DLD1 (cell line): ENCODE results near the gene PSMB2.
"Not testable (repeated sequence)": the region's sequence is repeated elsewhere in the genome, so short reads cannot be mapped to it uniquely, and the experiment has no call there.

ENCODE experiments used
- in situ Hi-C: cut with HindIII; loops from 2 replicates; pipeline ENCODE4 v1.10.0; 2017; ENCODE audit warnings: low sequenced_read_pairs

The PSMB2 gene

DNA sequence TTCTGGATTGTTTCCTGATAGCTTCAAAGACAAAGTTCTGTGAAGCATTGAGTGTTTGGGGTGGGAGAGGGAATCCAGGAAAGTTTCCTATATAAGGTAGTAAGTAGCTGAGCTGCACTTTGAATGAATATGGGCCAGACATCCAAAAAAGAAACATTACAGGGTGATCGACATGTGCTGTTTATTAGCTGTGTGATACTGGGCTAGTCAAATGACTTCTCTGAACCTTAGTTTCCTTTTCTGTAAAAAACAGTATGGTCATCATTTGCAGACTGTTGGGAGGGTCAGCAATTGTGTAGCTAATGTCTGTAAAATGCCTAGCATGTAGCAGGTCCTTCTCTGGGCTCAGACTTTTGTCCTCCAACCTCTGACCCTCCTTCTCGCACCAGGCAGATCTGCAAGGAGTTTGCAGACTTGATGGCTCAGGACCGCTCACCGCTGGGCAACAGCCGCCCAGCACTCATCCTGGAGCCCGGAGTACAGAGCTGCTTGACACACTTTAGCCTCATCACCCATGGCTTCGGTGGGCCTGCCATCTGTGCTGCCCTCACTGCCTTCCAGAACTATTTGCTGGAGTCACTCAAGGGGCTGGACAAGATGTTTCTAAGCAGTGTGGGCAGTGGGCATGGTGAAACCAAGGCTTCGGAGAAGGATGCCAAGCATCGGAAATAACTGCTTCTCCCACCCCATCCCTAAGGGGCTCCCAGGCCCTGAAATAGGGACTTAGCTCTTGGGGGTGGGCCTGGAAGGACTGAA, 47.1 kb downstream of the PSMB2 start:
- in situ Hi-C loops: no loop called here

DNA sequence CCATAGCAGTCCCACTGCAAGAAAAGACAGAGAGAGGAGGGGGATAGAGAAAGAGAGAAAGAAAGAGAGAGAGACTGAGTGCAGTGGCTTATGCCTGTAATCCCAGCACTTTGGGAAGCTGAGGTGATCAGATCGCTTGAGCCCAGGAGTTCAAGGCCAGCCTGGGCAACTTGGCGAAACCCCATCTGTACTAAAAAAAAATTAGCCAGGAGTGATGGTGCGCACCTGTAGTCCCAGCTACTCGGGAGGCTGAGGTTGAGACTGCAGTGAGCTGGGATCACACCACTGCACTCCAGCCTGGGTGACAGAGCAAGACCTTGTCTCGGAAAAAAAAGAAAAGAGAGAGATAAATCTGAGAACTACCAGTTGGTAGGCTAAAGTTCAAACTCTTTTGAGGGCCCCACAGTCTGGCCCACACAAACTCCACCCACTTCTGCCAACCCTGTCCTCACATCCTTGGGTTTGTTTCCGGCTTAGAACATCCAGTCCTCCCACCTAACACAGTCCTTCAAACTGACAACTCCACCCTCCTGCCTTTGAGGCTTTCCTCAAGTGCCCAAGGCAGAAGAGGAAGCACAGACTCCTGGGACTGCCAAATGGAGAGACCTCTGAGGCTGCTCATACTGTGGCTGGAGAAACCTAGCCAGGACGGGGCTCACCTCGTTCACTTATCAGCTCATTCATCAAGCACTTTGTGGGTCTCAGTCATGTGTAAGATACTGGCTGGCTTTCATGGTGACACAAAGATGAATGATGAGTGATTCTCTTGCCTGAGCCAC, 48.1 kb downstream of the PSMB2 start:
- in situ Hi-C loops: no loop called here

DNA sequence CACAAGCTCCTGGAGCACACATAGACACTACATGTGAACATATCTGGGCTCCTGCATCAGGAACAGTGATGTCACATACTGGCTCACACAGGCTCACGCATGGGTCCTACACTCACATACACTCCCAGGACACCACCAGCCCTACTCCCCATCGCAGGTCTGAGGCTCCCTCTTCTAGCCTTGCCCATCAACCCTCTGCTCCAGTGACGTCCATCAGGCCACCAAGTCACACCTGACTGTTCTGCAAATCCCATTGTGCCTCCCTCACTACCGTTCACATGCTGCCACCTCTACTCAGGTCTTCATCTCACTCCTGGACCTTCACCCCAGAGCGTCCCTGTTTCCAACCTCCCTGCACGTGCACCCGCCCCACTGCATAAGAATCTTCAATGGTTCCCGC, 50.1 kb downstream of the PSMB2 start:
- in situ Hi-C loops: no loop called here

DNA sequence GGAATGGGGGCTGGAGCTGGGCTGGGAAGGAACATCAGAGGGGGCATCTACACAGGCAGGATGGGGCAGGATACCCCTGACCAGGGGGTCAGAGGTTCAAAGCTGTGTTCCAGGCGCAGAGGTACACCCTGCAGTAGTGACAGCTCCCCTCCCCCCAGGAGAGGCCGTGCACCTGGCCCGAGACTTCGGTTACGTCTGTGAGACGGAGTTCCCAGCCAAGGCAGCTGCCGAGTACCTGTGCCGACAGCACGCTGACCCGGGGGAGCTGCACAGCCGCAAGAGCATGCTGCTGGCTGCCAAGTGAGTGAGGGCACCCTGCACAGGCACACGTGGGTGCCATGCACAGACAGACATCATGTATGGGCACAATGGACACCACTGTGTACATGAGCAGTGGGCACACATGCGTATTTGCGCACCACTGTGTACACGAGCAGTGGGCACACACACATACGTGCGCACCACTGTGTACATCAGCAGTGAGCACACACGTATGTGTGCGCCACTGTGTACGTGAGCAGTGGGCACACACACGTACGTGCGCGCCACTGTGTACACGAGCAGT, 50.8 kb downstream of the PSMB2 start:
- in situ Hi-C loops: no loop called here

DNA sequence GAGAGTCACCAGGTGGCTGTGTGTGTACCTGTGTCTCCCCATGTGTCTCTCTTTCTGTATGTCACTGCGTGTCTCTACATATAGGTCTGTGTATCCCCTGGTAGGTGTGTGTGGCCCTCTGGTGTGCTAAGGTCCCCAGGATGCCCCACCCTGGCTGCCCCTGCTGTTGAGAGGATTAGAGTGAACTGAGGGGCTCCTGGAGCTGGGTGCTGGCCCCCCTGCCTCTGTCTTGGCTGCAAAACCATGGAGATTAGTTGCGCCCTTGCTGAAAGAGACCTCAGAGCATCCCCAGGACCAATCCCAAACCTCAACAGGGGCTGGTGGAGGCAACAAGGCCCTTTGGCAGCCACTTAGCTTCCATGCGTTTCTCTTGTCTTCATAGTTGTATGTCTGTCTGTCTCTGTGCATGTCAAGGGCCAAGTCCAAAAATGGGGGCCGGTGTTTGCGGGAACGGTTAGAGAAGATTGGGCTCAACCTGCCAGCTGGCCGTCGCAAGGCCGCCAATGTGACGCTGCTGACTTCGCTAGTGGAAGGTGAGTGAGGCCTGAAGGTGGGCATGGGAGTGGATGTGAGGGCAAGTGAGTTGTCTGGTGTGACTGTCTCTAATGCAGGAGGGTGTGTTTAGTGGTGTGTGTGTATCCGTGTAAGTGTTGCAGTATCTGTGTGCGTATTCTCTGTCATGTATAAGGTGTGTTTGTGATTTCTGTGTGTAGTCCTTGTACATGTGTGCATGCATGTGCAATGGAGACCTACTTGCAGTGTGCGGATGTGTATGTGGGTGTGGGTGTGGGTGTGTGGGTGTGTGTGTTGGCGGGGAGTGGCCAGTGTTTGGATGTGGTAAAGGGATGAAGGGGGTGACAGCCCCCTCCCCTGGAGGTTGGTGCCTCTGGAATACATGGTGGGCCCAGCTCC, 51.6 kb downstream of the PSMB2 start:
- in situ Hi-C loops: no loop called here

DNA sequence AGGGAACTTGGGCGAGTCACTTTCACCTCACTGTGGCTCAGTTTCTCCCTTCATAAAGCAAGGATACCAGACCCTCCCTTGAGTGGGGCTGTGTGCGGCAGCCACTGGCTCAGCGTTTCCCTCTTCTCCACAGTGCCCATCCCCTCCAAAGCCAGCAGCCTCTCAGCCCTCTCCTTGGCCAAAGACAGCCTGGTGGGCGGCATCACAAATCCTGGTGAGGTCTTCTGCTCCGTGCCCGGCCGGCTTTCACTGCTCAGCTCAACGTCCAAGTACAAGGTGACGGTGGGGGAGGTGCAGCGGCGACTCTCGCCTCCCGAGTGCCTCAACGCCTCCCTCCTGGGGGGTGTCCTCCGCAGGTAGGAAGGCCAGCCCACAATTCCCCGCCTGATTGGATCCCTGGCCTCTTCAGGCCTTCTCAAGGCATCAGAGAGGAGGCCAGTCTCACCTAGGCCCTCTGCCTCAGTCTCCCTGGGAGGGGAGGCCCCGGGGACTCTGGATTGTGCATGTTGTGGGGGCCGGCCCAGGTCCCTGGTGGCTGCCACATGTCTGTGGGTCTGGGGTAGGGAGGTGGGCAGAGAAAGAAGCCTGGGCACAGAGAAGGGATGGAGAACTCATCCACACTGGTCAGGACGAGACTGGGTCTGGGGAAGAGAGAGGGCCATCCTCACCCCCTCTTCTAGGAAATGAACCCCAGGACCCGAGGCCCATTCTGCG, 53.0 kb downstream of the PSMB2 start:
- in situ Hi-C loops: no loop called here

DNA sequence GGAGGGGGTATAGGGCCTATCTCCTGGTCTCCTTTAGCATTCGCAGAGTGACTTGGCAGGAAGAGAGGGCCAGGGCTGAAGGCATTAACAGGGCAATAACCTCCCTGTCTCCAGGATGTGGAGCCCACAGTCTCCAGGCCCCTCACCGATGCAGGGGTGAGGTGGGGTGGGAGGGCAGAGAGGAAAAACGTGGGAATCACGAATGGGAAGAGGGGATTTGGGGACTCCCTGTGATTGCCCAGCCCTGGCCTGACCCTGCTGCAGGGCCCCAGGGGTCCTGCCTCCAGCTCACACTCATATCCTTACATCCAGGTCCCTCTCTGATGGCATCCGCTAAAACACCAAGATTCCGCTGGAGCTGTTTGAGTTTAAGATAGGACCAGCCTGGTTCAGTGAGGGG, 53.6 kb downstream of the PSMB2 start:
- in situ Hi-C loops: no loop called here

DNA sequence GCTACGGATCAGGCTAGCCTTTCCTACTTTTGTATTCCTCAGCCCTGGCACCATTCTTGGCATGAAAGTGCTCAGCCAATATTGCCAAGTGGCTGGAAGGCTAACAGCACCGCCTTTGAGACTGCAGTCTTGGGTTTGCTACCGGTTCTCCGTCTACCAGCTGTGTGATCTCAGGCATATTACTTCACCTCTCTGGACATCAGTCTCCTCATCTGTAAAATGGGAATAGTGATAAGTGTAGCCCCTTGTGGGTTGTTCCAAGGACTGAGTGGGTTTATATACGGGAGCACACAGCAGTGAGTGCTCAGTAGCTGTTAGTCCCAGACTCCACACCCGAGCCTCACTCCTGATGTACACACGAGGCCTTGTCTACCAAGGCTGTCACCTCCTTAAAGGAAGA, 54.5 kb downstream of the PSMB2 start:
- in situ Hi-C loops: no loop called here

DNA sequence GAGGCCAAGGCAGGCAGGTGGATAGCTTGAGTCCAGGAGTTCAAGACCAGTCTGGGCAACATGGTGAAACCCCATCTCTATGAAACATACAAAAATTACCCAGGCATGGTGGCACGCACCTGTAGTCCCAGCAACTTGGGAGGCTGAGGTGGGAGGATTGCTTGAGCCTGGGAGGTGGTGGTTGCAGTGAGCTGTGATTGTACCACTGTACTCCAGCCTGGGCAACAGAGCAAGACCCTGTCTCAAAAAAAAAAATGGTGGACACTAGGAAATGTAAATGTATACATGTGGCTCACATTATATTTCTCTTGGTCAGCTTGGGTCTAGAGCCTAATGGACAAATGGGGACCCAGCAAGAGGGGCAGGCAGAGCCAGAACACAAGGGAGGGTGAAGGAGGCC, 55.5 kb downstream of the PSMB2 start:
- in situ Hi-C loops: not testable (repeated sequence)

DNA sequence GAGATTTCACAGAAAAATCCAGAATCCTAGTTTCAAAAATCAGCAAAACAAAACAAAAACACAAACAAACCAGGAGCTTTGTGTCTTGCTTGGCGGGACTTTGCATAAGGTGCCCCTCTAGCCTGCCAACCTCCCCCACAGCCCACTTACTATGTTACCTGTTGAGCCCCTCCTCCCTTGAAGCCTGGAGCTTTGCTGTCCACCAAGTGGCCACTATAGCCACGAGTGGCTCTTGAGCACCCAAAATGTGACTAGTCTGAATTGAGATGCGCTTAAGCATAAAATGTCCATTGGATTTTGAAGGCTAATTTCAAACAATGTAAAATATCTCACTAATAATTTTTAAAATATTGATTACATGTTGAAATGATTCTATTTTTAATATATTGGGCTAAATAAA, 56.0 kb downstream of the PSMB2 start:
- in situ Hi-C loops: no loop called here

DNA sequence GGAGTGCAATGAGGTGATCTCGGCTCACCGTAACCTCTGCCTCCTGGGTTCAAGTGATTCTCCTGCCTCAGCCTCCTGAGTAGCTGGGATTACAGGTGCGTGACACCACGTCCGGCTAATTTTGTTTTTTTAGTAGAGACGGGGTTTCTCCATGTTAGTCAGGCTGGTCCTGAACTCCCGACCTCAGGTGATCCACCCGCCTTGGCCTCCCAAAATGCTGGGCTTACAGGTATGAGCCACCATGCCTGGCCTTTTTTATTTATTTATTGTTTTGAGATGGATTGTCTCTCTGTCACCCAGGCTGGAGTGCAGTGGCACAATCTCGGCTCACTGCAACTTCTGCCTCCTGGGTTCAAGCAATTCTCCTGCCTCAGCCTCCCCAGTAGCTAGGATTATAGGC, 59.7 kb downstream of the PSMB2 start:
- in situ Hi-C loops: not testable (repeated sequence)

DNA sequence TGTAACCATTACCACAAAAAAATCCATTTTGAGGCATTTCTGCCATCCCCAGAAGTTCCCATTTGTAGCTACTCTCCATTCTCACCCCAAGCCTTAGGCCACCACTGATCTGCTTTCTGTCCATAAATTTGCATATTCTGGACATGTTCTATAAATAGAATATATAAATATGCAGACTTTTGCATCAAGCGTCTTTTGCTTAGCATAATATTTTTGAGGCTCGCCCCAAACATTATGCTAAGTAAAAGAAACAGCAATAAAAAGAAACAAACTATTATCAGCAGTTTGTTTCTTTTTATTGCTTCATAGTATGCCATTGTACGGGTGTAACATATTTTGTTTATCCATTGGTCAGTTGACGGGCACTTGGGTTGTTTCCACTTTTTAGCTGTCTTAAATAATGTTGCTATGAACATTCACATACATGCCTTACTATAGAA, 60.4 kb downstream of the PSMB2 start:
- in situ Hi-C loops: no loop called here

DNA sequence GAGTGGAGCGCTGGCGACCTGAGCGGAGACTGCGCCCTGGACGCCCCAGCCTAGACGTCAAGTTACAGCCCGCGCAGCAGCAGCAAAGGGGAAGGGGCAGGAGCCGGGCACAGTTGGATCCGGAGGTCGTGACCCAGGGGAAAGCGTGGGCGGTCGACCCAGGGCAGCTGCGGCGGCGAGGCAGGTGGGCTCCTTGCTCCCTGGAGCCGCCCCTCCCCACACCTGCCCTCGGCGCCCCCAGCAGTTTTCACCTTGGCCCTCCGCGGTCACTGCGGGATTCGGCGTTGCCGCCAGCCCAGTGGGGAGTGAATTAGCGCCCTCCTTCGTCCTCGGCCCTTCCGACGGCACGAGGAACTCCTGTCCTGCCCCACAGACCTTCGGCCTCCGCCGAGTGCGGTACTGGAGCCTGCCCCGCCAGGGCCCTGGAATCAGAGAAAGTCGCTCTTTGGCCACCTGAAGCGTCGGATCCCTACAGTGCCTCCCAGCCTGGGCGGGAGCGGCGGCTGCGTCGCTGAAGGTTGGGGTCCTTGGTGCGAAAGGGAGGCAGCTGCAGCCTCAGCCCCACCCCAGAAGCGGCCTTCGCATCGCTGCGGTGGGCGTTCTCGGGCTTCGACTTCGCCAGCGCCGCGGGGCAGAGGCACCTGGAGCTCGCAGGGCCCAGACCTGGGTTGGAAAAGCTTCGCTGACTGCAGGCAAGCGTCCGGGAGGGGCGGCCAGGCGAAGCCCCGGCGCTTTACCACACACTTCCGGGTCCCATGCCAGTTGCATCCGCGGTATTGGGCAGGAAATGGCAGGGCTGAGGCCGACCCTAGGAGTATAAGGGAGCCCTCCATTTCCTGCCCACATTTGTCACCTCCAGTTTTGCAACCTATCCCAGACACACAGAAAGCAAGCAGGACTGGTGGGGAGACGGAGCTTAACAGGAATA, 64.0 kb downstream of the PSMB2 start:
- in situ Hi-C loops: no loop called here

DNA sequence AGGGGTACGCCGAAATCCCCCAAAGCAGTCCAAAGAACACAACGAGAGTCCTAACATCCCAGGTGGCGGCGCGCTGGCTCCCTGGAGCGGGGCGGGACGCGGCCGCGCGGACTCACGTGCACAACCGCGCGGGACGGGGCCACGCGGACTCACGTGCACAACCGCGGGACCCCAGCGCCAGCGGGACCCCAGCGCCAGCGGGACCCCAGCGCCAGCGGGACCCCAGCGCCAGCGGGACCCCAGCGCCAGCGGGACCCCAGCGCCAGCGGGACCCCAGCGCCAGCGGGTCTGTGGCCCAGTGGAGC, 64.6 kb downstream of the PSMB2 start:
- in situ Hi-C loops: not testable (repeated sequence)

DNA sequence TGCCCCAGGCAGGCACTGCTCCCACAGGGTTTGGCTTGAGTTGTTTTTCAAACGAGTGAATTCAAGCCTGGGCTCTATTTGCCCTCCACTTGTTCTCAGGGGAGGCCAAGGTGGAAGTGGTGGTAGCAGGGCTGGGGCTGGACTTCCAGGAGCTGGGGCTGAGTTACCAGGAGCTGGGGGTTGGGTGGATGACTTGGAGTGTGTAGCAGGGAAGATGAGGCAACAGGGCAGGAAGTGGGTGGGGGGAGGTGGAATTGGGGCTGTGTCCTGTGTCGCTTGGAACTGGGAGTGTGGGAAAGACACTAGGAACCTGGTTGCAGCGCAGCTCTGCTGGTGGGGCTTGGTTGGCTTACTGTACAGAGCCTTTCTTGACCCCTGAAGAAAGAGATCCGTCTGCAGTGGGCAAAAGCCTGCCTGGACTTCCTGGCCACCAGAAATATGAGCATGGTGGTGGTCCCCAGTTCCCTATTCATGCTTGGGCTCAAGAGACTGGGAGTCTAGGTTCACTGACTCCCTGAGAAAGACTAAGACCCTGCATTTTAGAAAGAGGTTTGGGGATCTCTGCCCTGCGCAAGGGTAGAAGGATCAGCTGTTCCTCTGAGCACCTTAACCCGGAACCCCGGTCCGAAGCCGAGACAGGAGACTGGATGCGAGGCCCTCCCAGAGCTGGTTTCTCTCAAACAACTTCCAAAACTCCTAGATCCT, 65.1 kb downstream of the PSMB2 start:
- in situ Hi-C loops: no loop called here

DNA sequence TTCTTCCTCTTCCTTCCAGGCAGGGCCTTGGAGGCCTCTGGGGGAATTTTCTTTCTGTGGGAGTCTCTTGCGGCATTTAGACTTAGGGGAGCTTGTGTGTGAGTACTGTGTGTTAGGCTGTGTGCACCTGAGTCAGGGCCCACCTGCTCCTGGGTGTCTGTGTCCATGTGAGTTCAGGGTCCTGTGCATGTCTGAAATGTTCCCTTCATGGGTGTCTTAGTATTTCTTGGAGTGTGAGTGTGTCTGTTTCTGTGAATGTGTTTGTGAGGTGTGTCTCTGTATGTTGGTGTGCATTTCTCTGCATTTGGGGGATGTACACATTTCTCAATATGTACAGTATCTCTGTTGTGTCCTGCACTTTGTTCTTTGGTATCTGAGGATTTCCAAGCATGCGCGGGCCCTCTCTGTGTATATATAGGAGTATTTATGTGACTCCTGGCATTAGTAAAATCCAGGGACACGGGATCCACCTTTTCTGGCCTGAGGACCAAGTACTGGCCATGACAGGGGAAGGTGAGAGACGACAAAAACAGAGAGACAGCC, 65.8 kb downstream of the PSMB2 start:
- in situ Hi-C loops: no loop called here

DNA sequence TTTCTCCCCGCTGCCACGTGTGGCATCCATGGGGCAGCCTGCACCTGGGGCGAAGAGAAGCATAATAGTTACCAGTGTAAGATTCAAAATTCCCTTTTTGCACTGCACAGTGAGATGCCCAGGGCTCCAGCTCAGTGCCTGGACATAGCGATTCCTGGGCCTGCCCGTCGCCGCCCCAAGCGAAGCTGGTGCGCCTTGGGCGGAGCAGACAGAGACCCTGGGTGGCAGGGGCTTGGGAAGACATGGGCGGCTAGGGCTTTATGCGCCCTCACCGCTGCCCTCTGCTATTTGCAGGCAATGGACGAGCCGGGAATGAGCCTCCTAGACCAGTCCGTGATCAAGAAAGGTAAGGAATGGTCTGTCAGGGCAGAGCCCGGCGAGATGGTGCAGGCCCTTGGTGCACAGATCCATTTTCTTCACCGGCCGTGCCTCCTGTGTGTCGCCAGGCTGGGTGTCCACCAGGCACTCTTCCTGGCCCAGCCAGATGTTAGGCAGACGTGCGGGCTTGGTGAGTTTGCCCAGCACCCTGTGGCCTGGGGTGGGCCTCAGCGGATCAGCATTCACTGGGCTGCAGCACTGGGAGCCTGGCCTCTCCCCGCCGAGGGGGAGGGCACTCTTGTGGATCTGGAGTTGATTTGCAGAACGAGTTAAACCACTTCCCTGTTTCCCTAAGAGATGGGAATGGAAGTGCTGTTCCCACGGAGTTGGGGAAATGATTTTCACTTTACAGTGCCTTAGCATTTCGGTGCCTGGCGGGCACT, 66.5 kb downstream of the PSMB2 start:
- in situ Hi-C loops: no loop called here

DNA sequence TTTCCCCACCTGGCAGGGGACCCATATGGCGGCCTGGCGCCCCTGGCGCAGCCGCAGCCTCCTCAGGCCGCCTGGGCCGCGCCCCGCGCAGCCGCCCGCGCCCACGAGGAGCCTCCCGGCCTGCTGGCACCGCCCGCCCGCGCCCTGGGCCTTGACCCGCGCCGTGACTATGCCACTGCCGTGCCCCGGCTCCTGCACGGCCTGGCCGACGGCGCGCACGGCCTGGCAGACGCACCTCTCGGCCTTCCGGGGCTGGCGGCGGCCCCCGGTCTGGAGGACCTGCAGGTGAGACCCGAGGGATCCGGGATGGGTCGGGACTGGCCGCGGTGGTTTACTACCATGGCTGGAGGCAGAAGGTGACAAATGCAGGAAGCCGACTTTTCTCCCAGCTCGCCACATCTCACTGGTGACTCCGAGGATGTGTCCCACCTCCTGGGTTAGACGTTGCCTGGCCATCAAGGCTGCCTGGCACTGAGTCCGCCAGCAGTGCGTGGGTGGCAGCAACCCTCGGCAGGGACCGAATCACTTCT, 67.1 kb downstream of the PSMB2 start:
- in situ Hi-C loops: no loop called here
